Ovary (tissue), 3 donors: ENCODE results near the gene KLHL12.

Experiments
- EP300 ChIP-seq: sonication (generic); formaldehyde crosslinking; IDR thresholded peaks from one replicate; pipeline ENCODE4 v1.6.1; 2017; ENCODE audit warnings: antibody characterized with exemption
- POLR2A ChIP-seq: fragments of 450-650 bp; IDR thresholded peaks from one replicate; pipeline ENCODE4 v1.6.1; 2017; ENCODE audit warnings: antibody characterized with exemption, mild to moderate bottlenecking, moderate library complexity
- TF ChIP-seq, protein P1 (sequence below), 3 donors: fragments of 450-650 bp in 2 of 3; fragments of 200-600 bp in 1 of 3; IDR thresholded peaks; one replicate each; pipeline versions ENCODE4 v1.5.1 to v1.8.0; 2016 to 2022; ENCODE audit warnings: antibody characterized with exemption in 3 of 3, mild to moderate bottlenecking in 1 of 3
- donor health status: DM: no; HTN: no; CAD: no.

DNA sequence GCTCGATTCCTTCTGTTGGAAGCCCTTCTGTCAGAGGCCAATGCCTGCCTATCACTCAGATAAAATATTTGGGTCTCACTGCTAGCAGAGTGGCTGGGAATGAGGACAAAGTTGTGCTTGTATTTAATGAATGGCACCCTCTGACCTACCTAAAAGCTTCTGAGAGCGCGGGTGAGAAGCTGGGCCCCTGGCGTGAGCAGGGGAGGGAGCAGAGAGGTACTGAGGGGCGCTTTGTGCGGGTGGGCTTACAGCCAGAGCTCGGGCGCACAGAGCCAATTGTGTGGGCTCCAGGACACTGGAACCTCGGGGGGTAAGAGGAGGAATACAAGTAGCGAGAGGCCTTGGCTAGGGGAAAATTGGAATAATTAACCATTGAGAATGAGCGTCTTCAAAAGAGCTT is 84.0 kb downstream of the KLHL12 start:
- TF ChIP-seq EP300 (no peak), POLR2A (no peak)
- TF ChIP-seq, protein P1, sequence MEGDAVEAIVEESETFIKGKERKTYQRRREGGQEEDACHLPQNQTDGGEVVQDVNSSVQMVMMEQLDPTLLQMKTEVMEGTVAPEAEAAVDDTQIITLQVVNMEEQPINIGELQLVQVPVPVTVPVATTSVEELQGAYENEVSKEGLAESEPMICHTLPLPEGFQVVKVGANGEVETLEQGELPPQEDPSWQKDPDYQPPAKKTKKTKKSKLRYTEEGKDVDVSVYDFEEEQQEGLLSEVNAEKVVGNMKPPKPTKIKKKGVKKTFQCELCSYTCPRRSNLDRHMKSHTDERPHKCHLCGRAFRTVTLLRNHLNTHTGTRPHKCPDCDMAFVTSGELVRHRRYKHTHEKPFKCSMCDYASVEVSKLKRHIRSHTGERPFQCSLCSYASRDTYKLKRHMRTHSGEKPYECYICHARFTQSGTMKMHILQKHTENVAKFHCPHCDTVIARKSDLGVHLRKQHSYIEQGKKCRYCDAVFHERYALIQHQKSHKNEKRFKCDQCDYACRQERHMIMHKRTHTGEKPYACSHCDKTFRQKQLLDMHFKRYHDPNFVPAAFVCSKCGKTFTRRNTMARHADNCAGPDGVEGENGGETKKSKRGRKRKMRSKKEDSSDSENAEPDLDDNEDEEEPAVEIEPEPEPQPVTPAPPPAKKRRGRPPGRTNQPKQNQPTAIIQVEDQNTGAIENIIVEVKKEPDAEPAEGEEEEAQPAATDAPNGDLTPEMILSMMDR (IDR thresholded peaks at IDR 0.05): no peak
